Measurements from ENCODE around the gene TTLL5.

TTLL5 gene

GRCh38 chr14:75986439-75986765 lies 325.4 kb downstream of the TTLL5 start:
- Histone ChIP-seq H3K27me3 (ENCODE audit: low read length) (no peaks in the 10 kb centered on the region), H3K4me3 (ENCODE audit: insufficient read depth, low read length, poor library complexity, severe bottlenecking) (peak overlapping the region; percentile 70), H2AFZ (ENCODE audit: low read depth, low read length, severe bottlenecking) (peak overlapping the region; percentile 91), H3F3A (ENCODE audit: insufficient read depth) (no peaks in the 10 kb centered on the region), H3K27ac (ENCODE audit: low read depth, low read length) (no peak overlapping the region), H3K79me2 (ENCODE audit: insufficient read depth, low read length) (no peaks in the 10 kb centered on the region), H4K20me1 (ENCODE audit: low read depth, low read length) (no peaks in the 10 kb centered on the region), H3K4me2 (ENCODE audit: low read depth, low read length, poor library complexity, severe bottlenecking) (peak overlapping the region; percentile 88), H3K36me3 (ENCODE audit: low read length) (no peaks in the 10 kb centered on the region), H3K9me2 (replicated peaks; ENCODE audit: insufficient read depth, low read length) (no peaks in the 10 kb centered on the region), H3K9ac (ENCODE audit: low read length) (peak overlapping the region; percentile 61), H3K9me3 (ENCODE audit: insufficient read depth, low read length) (no peaks in the 10 kb centered on the region)
- TF ChIP-seq EZH2phosphoT487 (conservative IDR thresholded peaks at IDR 0.05; ENCODE audit: low read length) (no peak), CTCF (IDR thresholded peaks at IDR 0.05; ENCODE audit: insufficient read depth, low read length, poor library complexity, severe bottlenecking) (no peak)

GRCh38 chr14:75987201-75987970 lies 326.3 kb downstream of the TTLL5 start:
- no peaks in the 10 kb centered on the region for H3F3A ChIP-seq (ENCODE audit: insufficient read depth)
- H3K36me3 ChIP-seq (ENCODE audit: low read length): no peaks in the 10 kb centered on the region
- H4K20me1 ChIP-seq (ENCODE audit: low read depth, low read length): no peaks in the 10 kb centered on the region
- H3K27me3 ChIP-seq (ENCODE audit: low read length): no peaks in the 10 kb centered on the region
- no peaks in the 10 kb centered on the region for H3K9me2 ChIP-seq (replicated peaks; ENCODE audit: insufficient read depth, low read length)
- H3K9ac ChIP-seq (ENCODE audit: low read length): no peak overlapping the region
- H3K9me3 ChIP-seq (ENCODE audit: insufficient read depth, low read length): no peaks in the 10 kb centered on the region
- no peak overlapping the region for H2AFZ ChIP-seq (ENCODE audit: low read depth, low read length, severe bottlenecking)
- no peak for TF ChIP-seq CTCF (IDR thresholded peaks at IDR 0.05; ENCODE audit: insufficient read depth, low read length, poor library complexity, severe bottlenecking)
- no peak for TF ChIP-seq EZH2phosphoT487 (conservative IDR thresholded peaks at IDR 0.05; ENCODE audit: low read length)
- no peak overlapping the region for H3K4me3 ChIP-seq (ENCODE audit: insufficient read depth, low read length, poor library complexity, severe bottlenecking)
- no peak overlapping the region for H3K4me2 ChIP-seq (ENCODE audit: low read depth, low read length, poor library complexity, severe bottlenecking)
- H3K79me2 ChIP-seq (ENCODE audit: insufficient read depth, low read length): no peaks in the 10 kb centered on the region
- no peak overlapping the region for H3K27ac ChIP-seq (ENCODE audit: low read depth, low read length)

- Histone ChIP-seq H3K9me3 (ENCODE audit: insufficient read depth, low read length) (no peaks in the 10 kb centered on the region), H3K79me2 (ENCODE audit: insufficient read depth, low read length) (no peaks in the 10 kb centered on the region), H3K4me3 (ENCODE audit: insufficient read depth, low read length, poor library complexity, severe bottlenecking) (no peak overlapping the region), H3K4me2 (ENCODE audit: low read depth, low read length, poor library complexity, severe bottlenecking) (no peak overlapping the region), H2AFZ (ENCODE audit: low read depth, low read length, severe bottlenecking) (no peak overlapping the region), H4K20me1 (ENCODE audit: low read depth, low read length) (no peaks in the 10 kb centered on the region), H3K9me2 (replicated peaks; ENCODE audit: insufficient read depth, low read length) (no peaks in the 10 kb centered on the region), H3K27me3 (ENCODE audit: low read length) (no peaks in the 10 kb centered on the region), H3K27ac (ENCODE audit: low read depth, low read length) (no peak overlapping the region), H3K36me3 (ENCODE audit: low read length) (no peaks in the 10 kb centered on the region), H3K9ac (ENCODE audit: low read length) (no peak overlapping the region), H3F3A (ENCODE audit: insufficient read depth) (no peaks in the 10 kb centered on the region)
- TF ChIP-seq CTCF (IDR thresholded peaks at IDR 0.05; ENCODE audit: insufficient read depth, low read length, poor library complexity, severe bottlenecking) (no peak), EZH2phosphoT487 (conservative IDR thresholded peaks at IDR 0.05; ENCODE audit: low read length) (no peak)
Measured at GRCh38 chr14:75989134-75989533, 328.1 kb downstream of the TTLL5 start.

Measured in SU-DHL-6 (cell line).